GM13976 (cell line): ENCODE measurements around the gene SCN1A.

Source experiments
- DNase-seq: peaks from one replicate; pipeline ENCODE4 v3.0.0; 2012; ENCODE audit warnings: low spot score
- CTCF ChIP-seq: IDR thresholded peaks from 2 replicates; pipeline ENCODE4 v1.5.1; 2012; ENCODE audit warnings: borderline replicate concordance, mild to moderate bottlenecking; ENCODE audit not compliant: insufficient read depth; ENCODE audit errors: extremely low read depth, missing control alignments, control extremely low read depth
- in situ Hi-C: fragments of 300-500 bp; cut with MboI; formaldehyde crosslinking; loops from one replicate; pipeline ENCODE4 v1.12.0; 2022; ENCODE audit warnings: low sequenced_read_pairs, mixed read lengths, inconsistent platforms; ENCODE audit not compliant: unreplicated experiment

Gene SCN1A

GRCh38 chr2:166057370-166058164 lies 70.3 kb downstream of the SCN1A start:
- DNase-seq = no peak
- TF ChIP-seq CTCF = peak; percentile 27
- in situ Hi-C loops = no loop called here

GRCh38 chr2:166044853-166045483 lies 82.9 kb downstream of the SCN1A start:
- in situ Hi-C loops = no loop called here
- DNase-seq = no peak
- TF ChIP-seq CTCF = no peak

GRCh38 chr2:166042768-166043390 lies 84.9 kb downstream of the SCN1A start:
- no peak for DNase-seq
- in situ Hi-C loops = no loop called here
- TF ChIP-seq CTCF = no peak

DNA sequence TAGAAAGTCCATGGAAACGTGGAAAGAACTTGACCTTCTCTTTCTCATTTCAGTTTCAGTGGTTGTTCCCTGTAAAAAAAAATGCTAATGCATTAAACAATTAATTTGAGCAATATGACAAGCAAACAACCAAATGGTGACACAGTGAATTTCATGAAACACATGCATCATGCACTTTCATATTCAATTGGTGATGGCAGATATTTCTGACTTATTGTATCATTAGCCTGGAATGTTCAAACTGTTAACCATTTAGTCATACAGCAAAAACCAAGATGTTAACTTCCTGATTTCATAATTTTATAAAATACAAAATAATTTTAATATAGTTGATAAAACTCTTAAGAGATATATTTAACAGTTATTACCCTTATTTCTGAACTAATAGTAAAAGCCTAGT lies 85.5 kb downstream of the SCN1A start:
- no peak for DNase-seq
- in situ Hi-C loops = no loop called here
- no peak for TF ChIP-seq CTCF

GRCh38 chr2:166041613-166042012 lies 86.2 kb downstream of the SCN1A start:
- in situ Hi-C loops = no loop called here
- no peak for DNase-seq
- TF ChIP-seq CTCF = no peak

- TF ChIP-seq CTCF = no peak
- no peak for DNase-seq
- in situ Hi-C loops = no loop called here
Observed at GRCh38 chr2:166032361-166032760, 95.5 kb downstream of the SCN1A start.
